GM18498 (cell line): ENCODE measurements around the gene ERGIC2.
A peak's percentile ranks its signal among the peaks of the same experiment; 100 is the strongest.
"Not testable (repeated sequence)": the region's sequence is repeated elsewhere in the genome, so short reads cannot be mapped to it uniquely, and the experiment has no call there.

ENCODE experiments used
- ATAC-seq: cut with Tn5 transposase; IDR thresholded peaks from one replicate; pipeline ENCODE4 v1.9.1; 2021; ENCODE audit warnings: mild to moderate bottlenecking, moderate library complexity; ENCODE audit not compliant: unreplicated experiment

ERGIC2 gene, protein sequence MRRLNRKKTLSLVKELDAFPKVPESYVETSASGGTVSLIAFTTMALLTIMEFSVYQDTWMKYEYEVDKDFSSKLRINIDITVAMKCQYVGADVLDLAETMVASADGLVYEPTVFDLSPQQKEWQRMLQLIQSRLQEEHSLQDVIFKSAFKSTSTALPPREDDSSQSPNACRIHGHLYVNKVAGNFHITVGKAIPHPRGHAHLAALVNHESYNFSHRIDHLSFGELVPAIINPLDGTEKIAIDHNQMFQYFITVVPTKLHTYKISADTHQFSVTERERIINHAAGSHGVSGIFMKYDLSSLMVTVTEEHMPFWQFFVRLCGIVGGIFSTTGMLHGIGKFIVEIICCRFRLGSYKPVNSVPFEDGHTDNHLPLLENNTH

DNA sequence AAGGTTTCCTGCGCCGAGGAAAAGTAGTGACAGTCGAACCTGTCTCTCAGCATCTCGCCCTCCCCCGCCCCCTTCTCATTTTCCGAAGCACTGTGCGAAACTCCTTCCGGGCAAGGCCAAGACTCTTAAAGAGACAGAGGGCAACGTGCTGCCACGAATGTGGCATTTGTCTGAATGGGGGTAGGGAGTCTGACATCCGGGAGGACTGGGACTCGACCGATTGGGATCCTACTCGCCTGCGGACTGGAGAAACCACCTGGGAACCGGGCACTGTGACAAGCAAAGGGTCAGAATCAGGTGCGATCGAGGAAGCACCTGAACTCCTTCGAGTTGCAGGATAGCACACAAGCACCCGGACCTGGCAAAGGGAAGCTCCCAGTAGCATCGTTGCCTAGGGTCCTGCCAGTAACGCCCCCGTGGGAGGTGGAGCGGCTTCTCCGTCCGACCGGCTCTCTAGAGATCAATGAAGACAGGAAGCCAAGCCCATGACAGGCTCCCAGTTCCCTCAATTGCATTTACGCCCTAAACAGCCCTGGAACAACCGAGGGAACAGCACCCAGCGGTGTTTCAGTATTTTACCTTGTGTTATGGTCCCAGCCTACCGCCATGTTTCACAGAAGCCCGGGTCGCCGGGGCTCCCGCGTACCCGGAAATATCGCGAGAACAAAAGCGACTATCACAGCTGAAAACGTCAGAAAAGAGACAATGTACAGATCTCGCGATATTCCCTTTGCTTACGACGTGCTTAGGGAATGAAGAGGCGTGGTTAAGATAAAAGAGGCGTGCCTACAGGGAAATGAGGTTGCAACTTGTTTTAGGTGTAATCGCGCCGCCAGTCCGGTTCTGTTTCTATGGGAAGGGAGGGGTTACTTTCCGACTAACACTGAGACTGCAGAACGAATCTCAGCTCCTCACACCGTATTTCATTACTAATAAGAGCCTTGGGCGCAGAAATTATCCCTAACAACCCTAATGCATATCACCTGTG lies at the start of gene ERGIC2:
Gene ERGIC2, minus strand, starts transcription at position 637 of the 988 bp plus-strand sequence. CDS start 9,539 bp downstream, outside the sequence.
- peak; percentile 95 for ATAC-seq

DNA sequence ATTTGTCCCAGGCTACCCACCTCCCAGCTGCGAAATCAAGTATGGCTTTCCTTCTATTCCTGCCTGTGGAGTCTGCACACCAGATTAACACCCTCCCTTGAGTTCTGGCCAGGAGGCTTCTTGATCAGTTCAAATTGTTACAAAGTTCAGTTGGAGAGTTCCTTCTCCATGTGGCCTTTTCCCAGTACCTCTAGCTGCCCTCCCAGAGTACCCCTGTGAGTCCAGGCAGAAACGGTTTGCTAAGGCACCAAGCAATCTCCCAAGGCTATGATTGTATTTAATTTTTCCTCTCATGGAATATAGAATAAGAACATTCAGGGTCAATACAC lies 49.7 kb upstream of the ERGIC2 start:
- ATAC-seq = no peak

- ATAC-seq = no peak
These were observed 49.2 kb upstream of the ERGIC2 start for GRCh38 chr12:29429999-29430715.

DNA sequence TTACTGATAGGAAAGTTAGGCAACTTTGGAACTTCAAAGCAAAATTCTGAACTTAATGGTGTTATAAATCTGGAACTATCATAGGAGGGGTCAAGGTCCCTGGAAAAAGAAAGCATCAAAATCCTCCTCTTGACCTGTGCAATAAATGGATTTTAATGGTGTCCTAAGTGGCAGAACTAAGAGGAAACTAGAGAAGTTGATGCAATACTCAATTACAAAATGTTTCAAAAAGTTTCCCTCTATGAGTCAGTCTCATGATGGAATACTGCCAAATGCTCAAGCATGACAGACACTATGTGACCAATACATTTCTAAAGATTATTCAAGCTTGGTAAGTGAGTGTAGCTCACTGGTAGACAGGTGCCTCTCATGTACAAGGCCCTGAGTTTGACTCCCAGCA lies 47.7 kb upstream of the ERGIC2 start:
- ATAC-seq = peak; percentile 50

DNA sequence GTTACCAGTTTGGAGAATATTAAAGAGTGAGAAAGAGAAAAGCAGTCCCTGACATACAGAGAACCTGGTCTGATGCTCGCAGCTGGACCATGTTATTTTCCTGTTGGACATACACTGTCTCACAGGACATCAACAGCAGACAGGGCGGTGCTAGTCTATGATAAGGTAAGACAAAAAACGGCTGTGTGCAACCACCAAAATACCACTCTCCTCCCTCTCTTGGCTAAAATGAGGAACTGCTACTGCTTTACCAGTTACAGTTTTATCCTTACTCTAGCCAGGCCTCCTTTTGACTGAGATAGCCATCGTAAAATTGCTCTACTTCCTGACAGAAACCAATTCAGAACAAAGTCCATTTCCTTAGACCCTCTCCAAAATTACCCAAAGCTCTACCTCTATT lies 47.0 kb upstream of the ERGIC2 start:
- ATAC-seq = peak; percentile 99

GRCh38 chr12:29426498-29426897 lies 45.5 kb upstream of the ERGIC2 start:
- ATAC-seq = no peak

DNA sequence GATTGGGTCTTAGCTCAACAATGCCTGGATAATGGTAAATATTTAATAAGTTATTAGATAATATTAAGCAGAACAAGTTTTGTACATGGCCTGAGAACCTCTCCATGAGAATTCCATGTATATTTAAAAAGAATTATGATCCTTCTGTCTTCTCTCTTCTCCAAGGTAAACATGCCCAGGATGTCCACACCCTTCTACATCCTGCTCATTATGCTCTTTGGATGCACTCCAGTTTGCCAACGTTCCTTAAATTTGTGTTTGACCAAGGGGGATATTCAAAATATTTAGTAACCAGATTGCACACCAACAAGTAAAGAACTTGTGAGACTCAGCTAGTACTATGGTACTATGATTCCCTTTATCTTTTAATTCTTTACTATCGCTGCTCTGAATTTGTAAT lies 44.8 kb upstream of the ERGIC2 start:
- no peak for ATAC-seq

GRCh38 chr12:29416748-29417147 lies 35.8 kb upstream of the ERGIC2 start:
- ATAC-seq = no peak

DNA sequence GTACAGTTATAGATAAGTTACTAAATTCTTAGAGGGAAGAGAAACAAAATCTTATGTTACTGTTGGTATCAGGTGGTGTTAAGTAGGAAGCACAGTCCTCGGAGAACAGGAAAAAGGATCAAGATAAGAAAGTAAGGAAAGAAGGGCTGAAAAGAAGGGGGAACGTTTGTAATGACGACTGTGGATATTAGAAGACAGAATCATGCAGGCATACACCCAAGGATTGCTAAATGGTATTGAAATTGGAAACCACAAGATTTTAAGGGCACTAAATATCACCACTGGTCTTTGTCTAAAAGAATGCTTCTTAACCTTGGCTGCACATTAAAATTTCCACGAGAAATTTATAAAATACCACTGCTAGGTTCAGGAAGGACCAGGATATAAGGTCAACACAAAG lies 34.1 kb upstream of the ERGIC2 start:
- no peak for ATAC-seq

GRCh38 chr12:29414368-29414767 lies 33.4 kb upstream of the ERGIC2 start:
- no peak for ATAC-seq

DNA sequence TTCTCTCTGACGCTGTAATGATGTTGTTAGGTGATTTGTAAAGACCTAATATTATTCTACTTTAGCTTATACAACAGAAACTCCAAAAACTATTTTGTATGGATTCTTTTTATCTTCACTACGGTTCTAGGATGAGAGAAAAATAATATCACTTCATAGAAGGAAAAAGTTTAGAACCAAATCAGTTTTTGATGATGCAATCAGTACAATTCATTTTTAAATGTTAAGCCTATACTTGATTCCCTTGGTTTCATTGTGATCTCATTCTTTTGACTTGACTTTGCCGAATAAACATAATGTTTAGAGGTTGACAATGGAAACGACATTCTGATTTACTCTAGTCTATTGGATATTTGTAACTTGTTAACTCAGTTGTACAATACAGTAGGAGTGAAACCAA lies 24.6 kb upstream of the ERGIC2 start:
- no peak for ATAC-seq

DNA sequence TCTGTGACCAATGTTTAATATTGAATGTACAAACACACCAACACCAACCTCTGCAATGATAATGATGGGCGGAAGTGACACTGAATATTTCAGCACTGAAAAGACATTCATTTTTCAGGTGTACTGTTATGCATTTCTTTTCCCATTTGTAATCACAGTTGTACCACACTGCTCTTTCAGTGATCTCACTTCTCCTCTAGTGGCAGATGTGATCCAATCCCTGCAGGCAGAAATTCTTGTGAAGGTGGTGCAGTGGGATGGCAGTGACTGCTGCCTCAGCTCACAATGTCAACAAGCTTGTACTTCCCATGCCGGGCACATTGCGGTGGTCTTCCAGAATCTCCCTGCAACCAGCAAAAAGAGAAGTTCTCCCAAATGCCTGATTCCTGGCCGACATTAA lies 23.0 kb upstream of the ERGIC2 start:
- ATAC-seq = no peak

GRCh38 chr12:29402437-29402836 lies 21.5 kb upstream of the ERGIC2 start:
- ATAC-seq = no peak

DNA sequence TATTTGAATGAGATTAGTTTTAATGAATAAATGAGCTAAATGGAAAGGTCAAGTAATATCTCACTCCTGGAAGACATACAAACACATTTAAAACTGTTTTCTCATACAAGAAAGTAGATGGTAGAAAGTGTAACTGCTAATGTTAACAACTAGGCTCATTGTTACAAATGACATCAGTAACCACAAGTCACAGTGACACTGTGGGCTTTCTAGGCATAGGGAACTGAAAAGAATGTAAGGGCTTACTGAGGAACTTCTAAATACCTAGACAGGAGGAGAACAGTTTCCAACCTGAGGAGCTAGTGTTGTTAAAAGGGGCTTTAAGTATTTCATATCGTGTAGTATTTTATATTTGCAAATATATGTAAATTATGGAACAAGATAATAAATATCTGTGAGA lies 17.5 kb upstream of the ERGIC2 start:
- ATAC-seq = peak; percentile 53

- ATAC-seq = no peak
These were observed 15.8 kb upstream of the ERGIC2 start for GRCh38 chr12:29396774-29397173.

GRCh38 chr12:29395356-29395755 lies 14.4 kb upstream of the ERGIC2 start:
- no peak for ATAC-seq

DNA sequence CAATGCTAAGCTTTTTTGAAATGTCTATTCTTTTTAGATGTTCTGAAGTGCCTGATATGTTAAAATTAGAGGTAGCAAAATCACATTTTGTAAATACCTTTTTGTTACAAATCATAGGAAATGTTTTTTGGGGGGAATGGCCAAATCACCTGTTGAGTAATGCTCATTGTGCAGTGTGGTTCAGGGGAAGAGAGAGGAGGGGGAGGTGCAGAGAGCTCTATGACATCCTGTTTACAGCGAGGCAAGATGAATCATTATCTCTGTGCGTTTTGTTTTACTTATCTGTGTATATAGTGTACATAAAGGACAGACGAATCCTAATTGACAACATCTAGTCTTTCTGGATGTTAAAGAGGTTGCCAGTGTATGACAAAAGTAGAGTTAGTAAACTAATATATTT lies 9.4 kb upstream of the ERGIC2 start:
- ATAC-seq = not testable (repeated sequence)

DNA sequence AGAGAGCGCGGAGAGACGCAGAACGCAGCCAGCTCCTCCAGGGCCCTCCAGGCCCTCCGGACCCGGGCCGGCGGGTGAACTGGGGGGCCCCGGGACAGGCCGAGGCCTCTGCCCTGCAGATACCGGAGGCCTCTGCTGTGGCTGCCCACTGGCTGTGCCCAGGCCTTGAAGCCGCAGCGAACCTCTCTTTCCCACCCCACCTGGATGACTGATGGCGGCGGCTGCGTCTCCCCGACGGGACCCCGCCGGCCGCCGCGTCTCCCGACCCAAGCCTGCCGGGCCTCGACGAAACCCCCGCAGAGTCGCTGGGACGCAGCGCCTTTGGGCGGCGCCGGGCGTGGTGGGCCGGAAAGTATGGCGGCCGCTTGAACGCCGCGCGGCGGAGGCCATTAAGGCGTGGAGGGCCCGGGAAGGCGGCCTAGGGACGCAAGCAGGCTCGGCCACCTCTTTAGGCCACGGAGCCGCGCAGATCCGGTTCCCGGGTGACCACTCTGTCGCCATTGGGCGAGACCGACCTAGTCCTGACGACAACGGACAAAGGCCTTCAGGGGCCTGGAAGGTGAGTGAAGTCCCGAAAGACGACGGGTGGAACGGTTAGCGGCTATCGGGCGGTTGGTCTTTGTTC lies 8.4 kb upstream of the ERGIC2 start:
- ATAC-seq = no peak

- not testable (repeated sequence) for ATAC-seq
These were observed 5.2 kb upstream of the ERGIC2 start for GRCh38 chr12:29386084-29386680.

- ATAC-seq = not testable (repeated sequence)
These were observed 4.2 kb upstream of the ERGIC2 start for GRCh38 chr12:29385194-29385593.
